ENCODE data around the gene CD247.

- TF ChIP-seq CTCF (IDR thresholded peaks at IDR 0.05): no peak
- TF ChIP-seq POLR2A (IDR thresholded peaks at IDR 0.05): no peak
- no peak for TF ChIP-seq POLR2AphosphoS5 (IDR thresholded peaks at IDR 0.05)
These were observed 44.6 kb downstream of the CD247 start for GRCh38 chr1:167473761-167474160.

All from prostate gland (tissue), 2 donors.